Hematopoietic multipotent progenitor cell treated with erythropoietin and hydrocortisone succinate and interleukin-3 and kit ligand, for 4 days (in vitro differentiated cells): ENCODE results near the gene ALDH8A1.

Experiments used
- DNase-seq: peaks from one replicate; pipeline ENCODE4 v3.0.0-alpha.2; 2015

The ALDH8A1 gene

DNA sequence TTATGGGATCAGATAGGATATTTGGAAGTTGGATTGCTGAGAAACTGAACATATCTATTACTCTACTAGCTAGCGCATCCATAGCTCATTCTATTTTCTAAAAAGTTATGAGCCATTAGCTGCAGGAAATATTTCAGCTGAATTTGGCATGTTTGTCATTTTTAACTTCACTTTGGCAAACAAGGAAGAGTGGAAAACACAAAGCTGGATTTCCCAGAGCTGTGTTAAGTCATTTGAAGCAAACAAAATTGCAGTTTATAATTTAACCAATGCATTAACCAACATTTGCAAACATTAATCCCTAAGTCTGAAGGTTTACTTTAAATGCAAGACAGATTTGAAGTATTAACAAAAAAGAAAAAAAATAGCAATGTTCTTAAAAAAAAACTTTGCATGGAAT lies 1.2 kb downstream of the ALDH8A1 start:
- no peak for DNase-seq

- DNase-seq: no peak
These were observed 1.8 kb downstream of the ALDH8A1 start for GRCh38 chr6:134948142-134948541.

DNA sequence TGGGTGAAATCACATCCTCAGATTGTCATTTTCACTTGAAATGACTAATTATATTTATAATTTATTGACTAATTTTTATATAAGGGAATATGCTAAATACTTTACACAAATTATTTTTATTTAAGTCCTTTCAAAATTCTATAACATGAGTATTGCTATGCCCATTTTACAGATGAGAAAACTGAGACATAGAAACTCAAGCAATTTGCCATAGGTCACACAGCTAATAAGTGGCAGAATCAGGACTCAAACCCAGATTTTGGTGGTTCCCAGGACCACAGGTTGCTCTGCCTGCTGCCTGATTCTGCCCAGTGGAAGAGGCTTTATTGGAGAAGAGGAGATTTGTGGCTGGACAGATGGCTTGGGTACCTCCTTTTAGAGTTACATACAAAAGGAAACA lies 4.9 kb downstream of the ALDH8A1 start:
- DNase-seq: no peak

GRCh38 chr6:134943522-134944111 lies 6.3 kb downstream of the ALDH8A1 start:
- DNase-seq: no peak

DNA sequence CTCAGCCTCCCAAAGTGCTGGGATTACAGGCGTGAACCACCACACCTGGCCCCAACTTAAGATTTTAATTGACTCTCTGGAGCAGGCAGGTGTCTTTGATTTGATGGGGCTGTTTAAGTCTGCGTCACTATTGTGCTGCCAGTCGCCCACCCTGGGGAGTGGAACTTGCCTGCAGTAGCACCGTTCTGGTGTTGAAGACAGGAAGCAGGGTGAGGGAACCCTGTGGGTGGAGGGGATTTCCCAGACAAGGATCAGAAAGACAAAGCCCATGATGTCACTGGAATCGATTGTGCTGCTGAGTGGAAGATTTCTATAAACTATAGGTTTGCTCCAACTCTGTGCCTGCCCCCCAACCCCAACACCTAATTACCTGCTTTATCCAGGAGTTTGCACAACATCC lies 11.0 kb downstream of the ALDH8A1 start:
- no peak for DNase-seq

- no peak for DNase-seq
These were observed 12.5 kb downstream of the ALDH8A1 start for GRCh38 chr6:134937426-134937825.

GRCh38 chr6:134936931-134937330 lies 13.0 kb downstream of the ALDH8A1 start:
- no peak for DNase-seq

DNA sequence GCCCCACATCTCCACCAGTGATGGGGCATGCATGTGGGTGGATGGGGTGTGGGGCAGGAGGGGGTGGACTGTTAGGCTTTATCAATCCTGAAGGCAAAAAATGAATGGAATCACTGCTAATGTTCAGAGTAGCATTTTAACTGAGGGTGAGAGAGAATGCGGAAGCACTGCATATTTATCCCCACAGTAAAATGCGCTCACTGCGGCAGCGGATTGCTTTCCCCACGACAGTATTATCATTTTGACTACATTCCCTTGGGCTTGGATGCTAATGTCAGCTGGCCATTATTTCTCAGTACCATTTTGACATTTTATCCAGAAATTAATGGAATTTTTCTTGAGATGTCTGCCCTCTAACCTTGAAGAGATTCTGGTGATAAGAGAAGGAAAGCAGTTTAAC lies 13.4 kb downstream of the ALDH8A1 start:
- DNase-seq: no peak

DNA sequence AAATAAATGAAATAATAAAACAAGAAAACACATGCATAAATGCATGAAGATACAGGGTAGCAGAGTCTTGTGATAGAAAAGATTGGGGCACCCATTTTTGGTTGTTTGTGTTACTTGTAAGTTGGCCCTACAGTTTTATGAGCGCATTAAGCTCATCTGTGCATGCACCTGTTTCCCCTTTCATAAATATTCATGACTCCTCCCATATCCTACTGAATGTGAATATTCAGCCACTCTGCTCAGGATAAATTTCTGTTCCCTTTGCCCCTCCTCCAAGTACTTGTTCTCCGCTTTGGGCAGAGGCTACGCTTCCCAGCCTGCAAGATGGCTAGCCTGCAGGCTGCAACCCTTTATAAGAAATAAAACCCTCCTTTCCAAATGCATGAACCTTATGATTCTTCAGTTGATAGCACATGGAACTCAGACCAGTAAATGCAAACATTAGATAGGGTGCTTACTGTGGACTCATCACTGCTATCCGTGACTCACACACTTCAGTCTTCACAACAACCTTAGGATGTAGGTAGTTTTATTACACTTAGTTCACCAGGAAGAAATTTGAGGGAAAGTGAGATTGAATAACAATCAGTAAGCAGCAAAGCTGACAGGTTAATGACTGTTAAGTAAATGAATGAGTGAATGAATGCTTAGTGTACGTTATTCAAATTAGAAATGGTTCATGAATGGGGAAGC lies 15.0 kb downstream of the ALDH8A1 start:
- DNase-seq: no peak

- DNase-seq: no peak
These were observed 17.1 kb downstream of the ALDH8A1 start for GRCh38 chr6:134932535-134933470.

DNA sequence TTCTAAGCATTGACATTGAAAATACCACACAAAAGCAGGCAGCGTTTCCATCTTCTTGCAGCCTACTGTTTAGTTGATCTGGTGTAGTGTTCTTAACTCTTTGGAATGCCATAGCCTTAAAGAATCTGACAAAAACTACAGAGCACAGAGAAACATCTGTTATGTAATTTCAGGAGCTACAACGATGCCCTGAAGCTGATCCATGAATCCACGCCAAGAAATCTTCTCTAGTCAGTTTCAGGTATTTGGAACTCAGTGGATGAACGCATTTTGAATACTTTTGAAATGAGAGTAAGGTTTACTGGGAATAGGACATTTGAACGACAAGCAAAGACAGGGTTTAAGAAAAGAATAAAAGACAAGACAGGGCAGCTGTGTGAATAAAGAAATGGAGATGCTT lies 17.8 kb downstream of the ALDH8A1 start:
- no peak for DNase-seq

DNA sequence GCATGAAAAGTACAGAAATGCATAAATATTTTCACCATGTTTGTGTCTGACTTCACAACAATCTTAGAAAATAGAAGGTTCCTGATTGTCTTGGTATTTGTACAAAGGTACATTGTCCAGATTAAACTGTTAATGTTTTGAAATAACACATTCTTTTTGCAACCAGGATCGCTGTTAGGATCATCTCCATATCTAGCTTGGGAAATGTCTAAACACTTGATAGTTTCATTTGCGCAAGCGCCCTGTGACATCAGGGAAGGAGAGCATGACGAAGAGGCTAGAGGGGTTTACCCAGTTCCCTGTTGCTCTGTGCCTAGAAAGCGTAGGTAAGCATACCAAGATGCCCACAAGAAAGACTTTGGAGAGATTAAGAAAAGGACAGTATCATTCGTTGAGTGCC lies 19.4 kb downstream of the ALDH8A1 start:
- DNase-seq: no peak

GRCh38 chr6:134928151-134928900 lies 21.6 kb downstream of the ALDH8A1 start:
- no peak for DNase-seq

- no peak for DNase-seq
These were observed 24.1 kb downstream of the ALDH8A1 start for GRCh38 chr6:134925800-134926199.

- peak; percentile 8 for DNase-seq
These were observed 28.1 kb downstream of the ALDH8A1 start for GRCh38 chr6:134921721-134922261.

GRCh38 chr6:134921276-134921675 lies 28.6 kb downstream of the ALDH8A1 start:
- DNase-seq: no peak

- DNase-seq: no peak
These were observed 29.5 kb downstream of the ALDH8A1 start for GRCh38 chr6:134920422-134920821.

- DNase-seq: no peak
These were observed 31.4 kb downstream of the ALDH8A1 start for GRCh38 chr6:134918418-134918961.

DNA sequence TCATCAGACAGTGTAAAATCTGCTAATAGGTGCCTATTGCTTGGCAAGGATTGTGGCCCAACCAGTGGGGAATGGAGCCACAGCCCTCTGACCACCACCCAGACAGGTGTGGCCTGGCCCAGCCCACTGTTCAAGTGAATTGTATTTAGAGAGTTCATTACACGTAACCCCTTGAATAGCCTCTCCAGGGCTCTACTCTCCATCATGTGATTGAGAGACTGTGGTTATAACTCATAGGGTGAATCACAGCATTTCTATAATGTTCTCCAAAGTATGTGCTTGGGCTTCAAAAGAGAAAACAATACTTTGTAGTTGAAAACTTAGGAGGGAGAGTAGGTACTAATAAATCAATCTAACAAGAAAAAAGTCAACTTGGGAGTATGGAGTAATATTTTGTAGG lies 38.4 kb downstream of the ALDH8A1 start:
- DNase-seq: no peak

DNA sequence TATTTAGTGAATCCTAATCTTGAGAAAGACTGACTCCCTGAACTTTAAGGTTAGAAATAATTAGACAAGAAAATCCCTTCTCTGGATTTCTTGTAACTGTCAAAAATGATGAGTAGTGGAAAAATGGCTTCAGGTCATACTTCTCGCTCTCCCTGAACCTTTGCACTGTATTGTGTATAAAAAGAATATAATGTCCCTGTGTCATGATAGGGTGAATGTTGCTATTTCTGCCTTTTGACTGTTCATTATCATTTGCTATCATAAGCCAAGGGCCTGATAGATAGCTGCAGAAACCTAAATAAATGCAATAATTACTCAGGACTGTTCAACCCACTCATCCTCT lies 39.3 kb downstream of the ALDH8A1 start:
- no peak for DNase-seq

DNA sequence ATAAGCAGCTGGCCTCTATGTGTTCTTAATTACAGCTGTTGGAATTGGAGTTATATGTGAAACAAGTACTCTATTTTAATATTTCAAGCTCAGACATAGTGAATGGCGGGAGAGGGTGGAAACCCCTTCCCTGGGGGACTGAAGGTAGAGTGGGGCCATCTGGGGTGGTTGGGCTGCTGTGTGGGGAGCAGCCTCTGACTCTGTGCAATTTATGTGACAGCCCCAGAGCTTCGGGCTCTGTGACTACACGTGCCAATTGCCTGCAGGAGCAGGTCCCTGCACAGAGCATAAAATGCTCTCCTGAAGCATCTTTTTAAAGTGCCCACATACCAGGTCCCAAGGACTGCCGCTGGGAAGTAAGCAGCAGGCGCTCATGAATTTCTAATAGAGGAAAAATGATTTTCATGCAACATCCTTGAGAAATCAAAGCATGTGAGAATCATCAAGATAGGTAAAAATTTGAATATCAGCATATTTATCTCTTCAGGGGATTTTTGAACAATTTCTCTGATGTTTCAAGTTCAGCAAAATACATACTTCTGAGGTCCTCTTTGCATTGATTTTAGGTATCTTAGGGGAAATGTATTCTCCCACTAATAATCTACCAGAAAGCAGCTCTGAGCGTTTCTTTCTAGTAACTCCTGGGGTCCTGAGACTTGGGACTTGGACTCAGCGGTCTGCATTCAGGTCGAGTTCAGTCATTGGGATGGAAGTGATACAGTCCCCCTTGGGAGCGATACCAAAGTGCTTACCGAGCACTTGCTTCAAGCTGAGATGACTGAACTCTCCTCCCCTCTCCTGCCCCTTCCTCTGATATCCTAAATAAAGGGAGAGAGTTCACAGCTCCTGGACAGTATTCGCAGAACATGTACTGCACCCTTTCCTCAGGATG lies 40.0 kb downstream of the ALDH8A1 start:
- DNase-seq: no peak
